ENCODE measurements around the gene ARID1B. TPM values are rescaled to one million over a fixed set of nuclear protein-coding genes. Genes with fewer than 3 reads are reported as not detected.
A peak's percentile ranks its signal among the peaks of the same experiment; 100 is the strongest.

The ARID1B gene
- total RNA-seq, 1 donor from 2014 or later = 78.1 TPM

GRCh38 chr6:156820089-156820798, 43.1 kb downstream of the ARID1B start:
- H3K4me3 Mint-ChIP-seq (ENCODE audit: unreplicated experiment) = no peak overlapping the region
- H3K36me3 Mint-ChIP-seq (ENCODE audit: unreplicated experiment) = no peaks in the 10 kb centered on the region
- no peak for DNase-seq (ENCODE audit: extremely low spot score, unreplicated experiment)
- peaks cover 45% of the 10 kb centered on the region for H3K4me1 Mint-ChIP-seq (ENCODE audit: unreplicated experiment)
- no peaks in the 10 kb centered on the region for H3K27me3 Mint-ChIP-seq (ENCODE audit: unreplicated experiment)
- TF ChIP-seq, protein P1, sequence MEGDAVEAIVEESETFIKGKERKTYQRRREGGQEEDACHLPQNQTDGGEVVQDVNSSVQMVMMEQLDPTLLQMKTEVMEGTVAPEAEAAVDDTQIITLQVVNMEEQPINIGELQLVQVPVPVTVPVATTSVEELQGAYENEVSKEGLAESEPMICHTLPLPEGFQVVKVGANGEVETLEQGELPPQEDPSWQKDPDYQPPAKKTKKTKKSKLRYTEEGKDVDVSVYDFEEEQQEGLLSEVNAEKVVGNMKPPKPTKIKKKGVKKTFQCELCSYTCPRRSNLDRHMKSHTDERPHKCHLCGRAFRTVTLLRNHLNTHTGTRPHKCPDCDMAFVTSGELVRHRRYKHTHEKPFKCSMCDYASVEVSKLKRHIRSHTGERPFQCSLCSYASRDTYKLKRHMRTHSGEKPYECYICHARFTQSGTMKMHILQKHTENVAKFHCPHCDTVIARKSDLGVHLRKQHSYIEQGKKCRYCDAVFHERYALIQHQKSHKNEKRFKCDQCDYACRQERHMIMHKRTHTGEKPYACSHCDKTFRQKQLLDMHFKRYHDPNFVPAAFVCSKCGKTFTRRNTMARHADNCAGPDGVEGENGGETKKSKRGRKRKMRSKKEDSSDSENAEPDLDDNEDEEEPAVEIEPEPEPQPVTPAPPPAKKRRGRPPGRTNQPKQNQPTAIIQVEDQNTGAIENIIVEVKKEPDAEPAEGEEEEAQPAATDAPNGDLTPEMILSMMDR (IDR thresholded peaks at IDR 0.05) = no peak
- H3K9me3 Mint-ChIP-seq (ENCODE audit: unreplicated experiment) = no peaks in the 10 kb centered on the region
- H3K27ac Mint-ChIP-seq (ENCODE audit: unreplicated experiment) = no peak overlapping the region

- Mint-ChIP-seq H3K27me3 (ENCODE audit: unreplicated experiment) (no peaks in the 10 kb centered on the region), H3K27ac (ENCODE audit: unreplicated experiment) (no peak overlapping the region), H3K36me3 (ENCODE audit: unreplicated experiment) (no peaks in the 10 kb centered on the region), H3K9me3 (ENCODE audit: unreplicated experiment) (no peaks in the 10 kb centered on the region), H3K4me3 (ENCODE audit: unreplicated experiment) (no peak overlapping the region), H3K4me1 (ENCODE audit: unreplicated experiment) (peaks cover 43% of the 10 kb centered on the region)
- no peak for DNase-seq (ENCODE audit: extremely low spot score, unreplicated experiment)
- TF ChIP-seq, protein P1 (IDR thresholded peaks at IDR 0.05) = no peak
Observed at GRCh38 chr6:156821707-156822106, 44.5 kb downstream of the ARID1B start.

DNA sequence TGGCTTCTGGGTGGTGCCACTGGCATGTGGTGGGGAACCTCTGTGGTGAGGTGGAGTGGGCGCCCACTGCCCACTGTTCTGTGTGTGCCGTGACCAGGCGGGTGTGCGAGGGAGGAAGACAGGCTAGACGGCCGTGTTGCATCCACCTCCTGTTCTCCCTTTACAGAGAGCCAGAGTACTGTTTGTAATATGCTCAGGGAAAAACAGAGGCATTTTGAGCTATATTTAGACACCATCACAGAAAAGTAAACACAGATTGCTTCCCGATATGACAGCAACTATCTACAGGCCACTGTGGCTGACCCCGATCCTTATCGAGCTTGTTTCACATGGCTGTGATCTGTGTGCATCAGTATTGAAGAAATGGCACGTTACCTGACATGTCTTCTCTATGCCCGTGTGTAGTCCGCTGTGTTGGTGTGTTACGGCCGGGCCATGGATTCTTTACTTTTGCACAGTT, 45.6 kb downstream of the ARID1B start:
- no peak for DNase-seq (ENCODE audit: extremely low spot score, unreplicated experiment)
- Mint-ChIP-seq H3K36me3 (ENCODE audit: unreplicated experiment) (peaks cover 2% of the 10 kb centered on the region), H3K27me3 (ENCODE audit: unreplicated experiment) (no peaks in the 10 kb centered on the region), H3K27ac (ENCODE audit: unreplicated experiment) (no peak overlapping the region), H3K4me1 (ENCODE audit: unreplicated experiment) (peaks cover 52% of the 10 kb centered on the region), H3K9me3 (ENCODE audit: unreplicated experiment) (no peaks in the 10 kb centered on the region), H3K4me3 (ENCODE audit: unreplicated experiment) (no peak overlapping the region)
- TF ChIP-seq, protein P1 (IDR thresholded peaks at IDR 0.05) = no peak

- Mint-ChIP-seq H3K4me1 (ENCODE audit: unreplicated experiment) (peaks cover 66% of the 10 kb centered on the region), H3K27ac (ENCODE audit: unreplicated experiment) (peak overlapping the region; percentile 40), H3K4me3 (ENCODE audit: unreplicated experiment) (no peak overlapping the region), H3K27me3 (ENCODE audit: unreplicated experiment) (no peaks in the 10 kb centered on the region), H3K36me3 (ENCODE audit: unreplicated experiment) (peaks cover 3% of the 10 kb centered on the region), H3K9me3 (ENCODE audit: unreplicated experiment) (no peaks in the 10 kb centered on the region)
- no peak for DNase-seq (ENCODE audit: extremely low spot score, unreplicated experiment)
- TF ChIP-seq, protein P1 (IDR thresholded peaks at IDR 0.05) = no peak
Observed at GRCh38 chr6:156824142-156824541, 47.0 kb downstream of the ARID1B start.

GRCh38 chr6:156825475-156825874, 48.3 kb downstream of the ARID1B start:
- Mint-ChIP-seq H3K36me3 (ENCODE audit: unreplicated experiment) (peaks cover 7% of the 10 kb centered on the region), H3K27ac (ENCODE audit: unreplicated experiment) (peak overlapping the region; percentile 56), H3K4me3 (ENCODE audit: unreplicated experiment) (no peak overlapping the region), H3K27me3 (ENCODE audit: unreplicated experiment) (no peaks in the 10 kb centered on the region), H3K9me3 (ENCODE audit: unreplicated experiment) (no peaks in the 10 kb centered on the region), H3K4me1 (ENCODE audit: unreplicated experiment) (peaks cover 68% of the 10 kb centered on the region)
- DNase-seq (ENCODE audit: extremely low spot score, unreplicated experiment) = no peak
- TF ChIP-seq, protein P1 (IDR thresholded peaks at IDR 0.05) = no peak

Data from osteocyte (in vitro differentiated cells).